SU-DHL-6 (cell line): Measurements from ENCODE around the gene PLA2G4E.

Experiments
- H2AFZ ChIP-seq: fragments of 200-600 bp; sonication (generic); 2 replicates; pipeline ENCODE4 v1.6.1; 2014; ENCODE audit warnings: low read depth, mild to moderate bottlenecking, moderate library complexity, mixed read lengths, antibody characterized with exemption, low read length; ENCODE audit not compliant: severe bottlenecking
- H3F3A ChIP-seq: fragments of 200-600 bp; shearing (Covaris generic); 2 replicates; pipeline ENCODE4 v1.6.0; 2016; ENCODE audit warnings: antibody characterized with exemption, mild to moderate bottlenecking; ENCODE audit not compliant: insufficient read depth
- H3K27ac ChIP-seq: fragments of 200-600 bp; sonication (generic); 2 replicates; pipeline ENCODE4 v1.5.1; 2016; ENCODE audit warnings: low read depth, mild to moderate bottlenecking, low read length, moderate library complexity, mixed read lengths
- H3K27me3 ChIP-seq: fragments of 200-600 bp; sonication (generic), shearing (Covaris generic); 2 replicates; pipeline ENCODE4 v1.6.0; 2014; ENCODE audit warnings: mild to moderate bottlenecking, low read length
- H3K36me3 ChIP-seq: fragments of 200-600 bp; sonication (generic); 2 replicates; pipeline ENCODE4 v1.6.1; 2014; ENCODE audit warnings: mild to moderate bottlenecking, low read length, mixed read lengths
- H3K4me2 ChIP-seq: fragments of 300-600, 200-600 bp; shearing (Covaris generic), sonication (generic); 2 replicates; pipeline ENCODE4 v1.6.0; 2014; ENCODE audit warnings: low read length, low read depth, mild to moderate bottlenecking; ENCODE audit not compliant: poor library complexity, severe bottlenecking
- H3K4me3 ChIP-seq: fragments of 200-600 bp; sonication (generic); 2 replicates; pipeline ENCODE4 v1.5.1; 2014; ENCODE audit warnings: antibody characterized with exemption, low read length, mild to moderate bottlenecking, mixed read lengths; ENCODE audit not compliant: insufficient read depth, poor library complexity, severe bottlenecking
- H3K79me2 ChIP-seq: fragments of 200-600 bp; sonication (generic); 2 replicates; pipeline ENCODE4 v1.6.1; 2014; ENCODE audit warnings: mild to moderate bottlenecking, low read length, moderate library complexity; ENCODE audit not compliant: insufficient read depth
- H3K9ac ChIP-seq: fragments of 200-600 bp; sonication (generic); 2 replicates; pipeline ENCODE4 v1.7.0; 2014; ENCODE audit warnings: mild to moderate bottlenecking, low read length
- H3K9me2 ChIP-seq: fragments of 200-600 bp; sonication (generic); replicated peaks from 2 replicates; pipeline ENCODE4 v1.6.1; 2014; ENCODE audit warnings: low read length; ENCODE audit not compliant: insufficient read depth
- H3K9me3 ChIP-seq: fragments of 200-600 bp; sonication (generic); 2 replicates; pipeline ENCODE4 v1.6.1; 2014; ENCODE audit warnings: low read length, mixed read lengths; ENCODE audit not compliant: insufficient read depth
- H4K20me1 ChIP-seq: fragments of 200-600 bp; sonication (generic); 2 replicates; pipeline ENCODE4 v1.6.1; 2014; ENCODE audit warnings: low read depth, mild to moderate bottlenecking, antibody characterized with exemption, low read length, moderate library complexity, mixed read lengths
- CTCF ChIP-seq: fragments of 200-600 bp; sonication (generic); IDR thresholded peaks from one replicate; pipeline ENCODE4 v1.5.1; 2017; ENCODE audit warnings: antibody characterized with exemption, mild to moderate bottlenecking, low read length, moderate library complexity; ENCODE audit not compliant: insufficient read depth, poor library complexity, severe bottlenecking
- EZH2phosphoT487 ChIP-seq: fragments of 200-600 bp; sonication (generic), shearing (Covaris generic); conservative IDR thresholded peaks from 2 replicates; pipeline ENCODE4 v1.6.1; 2018; ENCODE audit warnings: mild to moderate bottlenecking, antibody characterized with exemption, low read length, moderate library complexity, mixed read lengths

The PLA2G4E gene

GRCh38 chr15:42007386-42007785 is 13.5 kb downstream of the PLA2G4E start:
- H3K27ac ChIP-seq, result no peak overlapping the region
- H3K9me3 ChIP-seq, result no peaks in the 10 kb centered on the region
- no peaks in the 10 kb centered on the region for H3F3A ChIP-seq
- H3K27me3 ChIP-seq, result no peaks in the 10 kb centered on the region
- TF ChIP-seq CTCF, result no peak
- no peak overlapping the region for H3K9ac ChIP-seq
- no peak overlapping the region for H3K4me3 ChIP-seq
- H3K4me2 ChIP-seq, result no peak overlapping the region
- H3K9me2 ChIP-seq, result no peaks in the 10 kb centered on the region
- no peak overlapping the region for H2AFZ ChIP-seq
- no peaks in the 10 kb centered on the region for H4K20me1 ChIP-seq
- H3K79me2 ChIP-seq, result no peaks in the 10 kb centered on the region
- H3K36me3 ChIP-seq, result no peaks in the 10 kb centered on the region

- Histone ChIP-seq H3K36me3 (no peaks in the 10 kb centered on the region), H2AFZ (no peak overlapping the region), H3K27ac (no peak overlapping the region), H3K27me3 (no peaks in the 10 kb centered on the region), H3K79me2 (no peaks in the 10 kb centered on the region), H3F3A (no peaks in the 10 kb centered on the region), H3K4me3 (no peak overlapping the region), H3K9me2 (no peaks in the 10 kb centered on the region), H3K4me2 (no peak overlapping the region), H3K9ac (no peak overlapping the region), H4K20me1 (no peaks in the 10 kb centered on the region), H3K9me3 (no peaks in the 10 kb centered on the region)
- no peak for TF ChIP-seq CTCF
- TF ChIP-seq EZH2phosphoT487, result no peak
Observed at GRCh38 chr15:42002333-42002732, 18.5 kb downstream of the PLA2G4E start.

- H3K79me2 ChIP-seq, result no peaks in the 10 kb centered on the region
- no peak overlapping the region for H2AFZ ChIP-seq
- H3K9me2 ChIP-seq, result no peaks in the 10 kb centered on the region
- H3K4me3 ChIP-seq, result no peak overlapping the region
- no peaks in the 10 kb centered on the region for H4K20me1 ChIP-seq
- no peak overlapping the region for H3K27ac ChIP-seq
- no peaks in the 10 kb centered on the region for H3K36me3 ChIP-seq
- no peak overlapping the region for H3K9ac ChIP-seq
- H3F3A ChIP-seq, result no peaks in the 10 kb centered on the region
- no peaks in the 10 kb centered on the region for H3K9me3 ChIP-seq
- TF ChIP-seq EZH2phosphoT487 (no peak), CTCF (no peak)
- H3K4me2 ChIP-seq, result no peak overlapping the region
- no peaks in the 10 kb centered on the region for H3K27me3 ChIP-seq
Observed at GRCh38 chr15:42001236-42001635, 19.6 kb downstream of the PLA2G4E start.
